ENCODE results near the gene SPHK2.

The SPHK2 gene

GRCh38 chr19:48618916-48619691 lies at the start of gene SPHK2, which contains the start of gene RPL18 (continued):
- peak; percentile 42; the same call in 1 of the 2 replicates for TF ChIP-seq ZNF280D (tag by site-specific recombination; IDR thresholded peaks at IDR 0.05)
- TF ChIP-seq ZNF223 (tag by site-specific recombination; IDR thresholded peaks at IDR 0.05): no peak
- TF ChIP-seq ZNF292 (tag by site-specific recombination; IDR thresholded peaks at IDR 0.05; ENCODE audit: borderline replicate concordance, low read depth): no peak
- TF ChIP-seq ZNF175 (tag by site-specific recombination; IDR thresholded peaks at IDR 0.05): no peak
- TF ChIP-seq PRDM1 (tag by site-specific recombination; IDR thresholded peaks at IDR 0.05): peak; percentile 64
- TF ChIP-seq ZBTB1 (tag by site-specific recombination; IDR thresholded peaks at IDR 0.05): no peak
- TF ChIP-seq, protein P1, sequence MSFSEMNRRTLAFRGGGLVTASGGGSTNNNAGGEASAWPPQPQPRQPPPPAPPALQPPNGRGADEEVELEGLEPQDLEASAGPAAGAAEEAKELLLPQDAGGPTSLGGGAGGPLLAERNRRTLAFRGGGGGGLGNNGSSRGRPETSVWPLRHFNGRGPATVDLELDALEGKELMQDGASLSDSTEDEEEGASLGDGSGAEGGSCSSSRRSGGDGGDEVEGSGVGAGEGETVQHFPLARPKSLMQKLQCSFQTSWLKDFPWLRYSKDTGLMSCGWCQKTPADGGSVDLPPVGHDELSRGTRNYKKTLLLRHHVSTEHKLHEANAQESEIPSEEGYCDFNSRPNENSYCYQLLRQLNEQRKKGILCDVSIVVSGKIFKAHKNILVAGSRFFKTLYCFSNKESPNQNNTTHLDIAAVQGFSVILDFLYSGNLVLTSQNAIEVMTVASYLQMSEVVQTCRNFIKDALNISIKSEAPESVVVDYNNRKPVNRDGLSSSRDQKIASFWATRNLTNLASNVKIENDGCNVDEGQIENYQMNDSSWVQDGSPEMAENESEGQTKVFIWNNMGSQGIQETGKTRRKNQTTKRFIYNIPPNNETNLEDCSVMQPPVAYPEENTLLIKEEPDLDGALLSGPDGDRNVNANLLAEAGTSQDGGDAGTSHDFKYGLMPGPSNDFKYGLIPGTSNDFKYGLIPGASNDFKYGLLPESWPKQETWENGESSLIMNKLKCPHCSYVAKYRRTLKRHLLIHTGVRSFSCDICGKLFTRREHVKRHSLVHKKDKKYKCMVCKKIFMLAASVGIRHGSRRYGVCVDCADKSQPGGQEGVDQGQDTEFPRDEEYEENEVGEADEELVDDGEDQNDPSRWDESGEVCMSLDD (tag by site-specific recombination; IDR thresholded peaks at IDR 0.05): peak; percentile 49; the same call in 1 of the 2 replicates
- TF ChIP-seq ZNF16 (tag by site-specific recombination; IDR thresholded peaks at IDR 0.05; ENCODE audit: low read depth): no peak
- TF ChIP-seq ZNF664 (tag by site-specific recombination; IDR thresholded peaks at IDR 0.05): no peak
- TF ChIP-seq TCF7L2 (IDR thresholded peaks at IDR 0.05; ENCODE audit: borderline replicate concordance, low read depth, low read length): no peak
- TF ChIP-seq ZNF843 (tag by site-specific recombination; IDR thresholded peaks at IDR 0.05): peak; percentile 89; the same call in 1 of the 2 replicates
- peak; percentile 91; the same call in 1 of the 2 replicates for TF ChIP-seq ZSCAN18 (tag by site-specific recombination; IDR thresholded peaks at IDR 0.05)
- TF ChIP-seq ZNF747 (tag by site-specific recombination; IDR thresholded peaks at IDR 0.05): no peak
- no peak; the same call in 1 of the 2 replicates for TF ChIP-seq REPIN1 (tag by site-specific recombination; IDR thresholded peaks at IDR 0.05; ENCODE audit: low read depth)
- peak; percentile 87 for TF ChIP-seq ZNF324 (tag by site-specific recombination; IDR thresholded peaks at IDR 0.05)
- no peak for TF ChIP-seq ZNF830 (tag by site-specific recombination; IDR thresholded peaks at IDR 0.05; ENCODE audit: low read depth)
- TF ChIP-seq ZBTB8A (tag by site-specific recombination; IDR thresholded peaks at IDR 0.05): peak; percentile 71; the same call in 1 of the 2 replicates
- TF ChIP-seq SALL2 (tag by site-specific recombination; IDR thresholded peaks at IDR 0.05; ENCODE audit: borderline replicate concordance): no peak
- TF ChIP-seq ZNF169 (tag by site-specific recombination; IDR thresholded peaks at IDR 0.05): no peak
- no peak for TF ChIP-seq ZNF416 (tag by site-specific recombination; IDR thresholded peaks at IDR 0.05)
- peak; percentile 42; the same call in 1 of the 2 replicates for TF ChIP-seq ZBTB7A (tag by site-specific recombination; IDR thresholded peaks at IDR 0.05; ENCODE audit: low read depth)
- TF ChIP-seq, protein P2, sequence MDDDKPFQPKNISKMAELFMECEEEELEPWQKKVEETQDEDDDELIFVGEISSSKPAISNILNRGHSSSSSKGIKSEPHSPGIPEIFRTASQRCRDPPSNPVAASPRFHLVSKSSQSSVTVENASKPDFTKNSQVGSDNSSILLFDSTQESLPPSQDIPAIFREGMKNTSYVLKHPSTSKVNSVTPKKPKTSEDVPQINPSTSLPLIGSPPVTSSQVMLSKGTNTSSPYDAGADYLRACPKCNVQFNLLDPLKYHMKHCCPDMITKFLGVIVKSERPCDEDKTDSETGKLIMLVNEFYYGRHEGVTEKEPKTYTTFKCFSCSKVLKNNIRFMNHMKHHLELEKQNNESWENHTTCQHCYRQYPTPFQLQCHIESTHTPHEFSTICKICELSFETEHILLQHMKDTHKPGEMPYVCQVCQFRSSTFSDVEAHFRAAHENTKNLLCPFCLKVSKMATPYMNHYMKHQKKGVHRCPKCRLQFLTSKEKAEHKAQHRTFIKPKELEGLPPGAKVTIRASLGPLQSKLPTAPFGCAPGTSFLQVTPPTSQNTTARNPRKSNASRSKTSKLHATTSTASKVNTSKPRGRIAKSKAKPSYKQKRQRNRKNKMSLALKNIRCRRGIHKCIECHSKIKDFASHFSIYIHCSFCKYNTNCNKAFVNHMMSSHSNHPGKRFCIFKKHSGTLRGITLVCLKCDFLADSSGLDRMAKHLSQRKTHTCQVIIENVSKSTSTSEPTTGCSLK (tag by site-specific recombination; IDR thresholded peaks at IDR 0.05): no peak
- TF ChIP-seq ZNF677 (tag by site-specific recombination; IDR thresholded peaks at IDR 0.05): 0 out of 2 replicates have a peak, but pooled peaks have one; percentile 13
- TF ChIP-seq ZFHX2 (tag by site-specific recombination; conservative IDR thresholded peaks at IDR 0.05): peak; percentile 65; the same call in 1 of the 2 replicates
- peak; percentile 75 for TF ChIP-seq ZSCAN23 (tag by site-specific recombination; IDR thresholded peaks at IDR 0.05)
- no peak for TF ChIP-seq ZNF48 (tag by site-specific recombination; IDR thresholded peaks at IDR 0.05)
- no peak for TF ChIP-seq ZNF133 (tag by site-specific recombination; IDR thresholded peaks at IDR 0.05)
- TF ChIP-seq ZNF311 (tag by site-specific recombination; IDR thresholded peaks at IDR 0.05; ENCODE audit: borderline replicate concordance): no peak
- peak; percentile 96 for TF ChIP-seq ZBTB17 (tag by site-specific recombination; IDR thresholded peaks at IDR 0.05)

Data from HEK293 (cell line).